AG10803 (cell line): Measurements from ENCODE around the gene OTULIN.

ENCODE experiments used
- DNase-seq: peaks from one replicate; pipeline ENCODE4 v3.0.0; 2010; ENCODE audit warnings: low read depth
- H3K4me3 ChIP-seq: 2 replicates; pipeline ENCODE4 v1.5.1; 2011; ENCODE audit warnings: mild to moderate bottlenecking, low read length, control low read depth
- TF ChIP-seq, protein P1 (sequence below): conservative IDR thresholded peaks from 2 replicates; pipeline ENCODE4 v1.5.1; 2011; ENCODE audit warnings: mild to moderate bottlenecking, low read length, control low read depth, inconsistent platforms

The OTULIN gene

DNA sequence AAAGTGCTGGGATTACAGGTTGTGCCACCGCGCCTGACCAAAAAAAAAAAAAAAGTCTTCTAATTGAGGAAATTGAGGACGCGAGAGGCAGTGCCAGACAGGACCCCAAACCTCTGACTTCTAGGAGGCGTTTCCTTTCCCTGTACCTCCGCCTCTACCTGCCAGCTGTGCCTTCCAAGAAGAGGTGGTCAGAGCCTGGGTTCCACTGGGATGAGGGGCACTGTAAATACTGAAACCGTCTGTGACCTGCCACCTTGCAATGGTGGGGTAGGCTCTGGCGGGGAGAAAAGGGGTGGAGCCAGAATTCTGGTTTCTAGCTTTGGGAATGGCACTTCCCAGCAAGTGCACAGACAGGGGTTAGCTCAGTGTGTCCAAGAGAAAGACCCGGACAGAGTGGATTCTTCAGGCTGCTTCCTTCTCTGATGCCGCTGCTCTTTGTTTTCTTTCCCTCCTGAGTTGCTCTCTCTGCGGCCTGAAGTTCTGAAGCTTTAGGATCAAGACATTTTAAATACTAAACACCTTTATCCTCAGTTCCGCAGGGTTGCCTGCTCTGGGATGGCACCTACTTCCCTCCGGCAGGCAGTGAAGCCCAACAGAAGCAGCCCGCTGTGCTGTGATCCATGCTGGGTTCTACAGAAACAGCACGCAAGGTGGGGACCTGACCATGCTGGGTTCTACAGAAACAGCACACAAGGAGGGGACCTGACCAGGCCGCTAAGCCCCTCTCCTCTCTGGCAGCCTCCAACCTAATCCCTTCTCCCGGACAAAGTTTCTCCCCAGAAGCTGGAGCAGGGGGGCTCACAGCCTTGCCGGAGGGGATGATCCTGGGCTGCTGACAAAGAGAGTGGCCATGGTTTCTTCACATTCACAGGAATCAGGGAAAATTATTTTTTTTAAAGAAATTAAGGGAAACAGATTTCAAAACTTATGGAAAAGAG lies 65.2 kb downstream of the OTULIN start:
- H3K4me3 ChIP-seq = no peak overlapping the region
- no peak for DNase-seq
- TF ChIP-seq, protein P1, sequence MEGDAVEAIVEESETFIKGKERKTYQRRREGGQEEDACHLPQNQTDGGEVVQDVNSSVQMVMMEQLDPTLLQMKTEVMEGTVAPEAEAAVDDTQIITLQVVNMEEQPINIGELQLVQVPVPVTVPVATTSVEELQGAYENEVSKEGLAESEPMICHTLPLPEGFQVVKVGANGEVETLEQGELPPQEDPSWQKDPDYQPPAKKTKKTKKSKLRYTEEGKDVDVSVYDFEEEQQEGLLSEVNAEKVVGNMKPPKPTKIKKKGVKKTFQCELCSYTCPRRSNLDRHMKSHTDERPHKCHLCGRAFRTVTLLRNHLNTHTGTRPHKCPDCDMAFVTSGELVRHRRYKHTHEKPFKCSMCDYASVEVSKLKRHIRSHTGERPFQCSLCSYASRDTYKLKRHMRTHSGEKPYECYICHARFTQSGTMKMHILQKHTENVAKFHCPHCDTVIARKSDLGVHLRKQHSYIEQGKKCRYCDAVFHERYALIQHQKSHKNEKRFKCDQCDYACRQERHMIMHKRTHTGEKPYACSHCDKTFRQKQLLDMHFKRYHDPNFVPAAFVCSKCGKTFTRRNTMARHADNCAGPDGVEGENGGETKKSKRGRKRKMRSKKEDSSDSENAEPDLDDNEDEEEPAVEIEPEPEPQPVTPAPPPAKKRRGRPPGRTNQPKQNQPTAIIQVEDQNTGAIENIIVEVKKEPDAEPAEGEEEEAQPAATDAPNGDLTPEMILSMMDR = no peak

DNA sequence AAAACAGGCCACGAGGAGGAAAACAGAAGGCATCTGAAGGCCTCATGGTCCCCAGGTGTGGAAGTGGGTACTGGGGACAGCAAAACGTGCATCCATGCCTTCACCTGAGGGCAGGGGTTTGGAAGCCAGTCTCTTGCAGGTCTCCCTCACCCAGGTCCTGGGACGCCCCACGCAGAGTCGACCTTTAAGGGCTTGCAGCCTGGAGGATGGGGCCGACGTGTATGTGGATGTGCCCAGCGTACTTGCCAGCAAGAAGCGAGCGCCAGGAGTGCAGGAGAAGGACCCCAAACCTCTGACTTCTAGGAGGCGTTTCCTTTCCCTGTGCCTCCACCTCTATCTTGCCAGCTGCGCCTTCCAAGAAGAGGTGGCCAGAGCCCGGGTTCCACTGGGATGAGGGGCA lies 65.9 kb downstream of the OTULIN start:
- no peak for DNase-seq
- H3K4me3 ChIP-seq = no peak overlapping the region
- TF ChIP-seq, protein P1 = no peak

- DNase-seq = no peak
- H3K4me3 ChIP-seq = no peak overlapping the region
- TF ChIP-seq, protein P1 = no peak
Observed at GRCh38 chr5:14730881-14731280, 66.4 kb downstream of the OTULIN start.

GRCh38 chr5:14732991-14733390 lies 68.5 kb downstream of the OTULIN start:
- DNase-seq = no peak
- TF ChIP-seq, protein P1 = no peak
- H3K4me3 ChIP-seq = no peak overlapping the region

GRCh38 chr5:14733661-14734060 lies 69.1 kb downstream of the OTULIN start:
- H3K4me3 ChIP-seq = no peak overlapping the region
- TF ChIP-seq, protein P1 = no peak
- DNase-seq = no peak

- no peak overlapping the region for H3K4me3 ChIP-seq
- TF ChIP-seq, protein P1 = no peak
- DNase-seq = no peak
Observed at GRCh38 chr5:14734396-14734795, 69.9 kb downstream of the OTULIN start.

DNA sequence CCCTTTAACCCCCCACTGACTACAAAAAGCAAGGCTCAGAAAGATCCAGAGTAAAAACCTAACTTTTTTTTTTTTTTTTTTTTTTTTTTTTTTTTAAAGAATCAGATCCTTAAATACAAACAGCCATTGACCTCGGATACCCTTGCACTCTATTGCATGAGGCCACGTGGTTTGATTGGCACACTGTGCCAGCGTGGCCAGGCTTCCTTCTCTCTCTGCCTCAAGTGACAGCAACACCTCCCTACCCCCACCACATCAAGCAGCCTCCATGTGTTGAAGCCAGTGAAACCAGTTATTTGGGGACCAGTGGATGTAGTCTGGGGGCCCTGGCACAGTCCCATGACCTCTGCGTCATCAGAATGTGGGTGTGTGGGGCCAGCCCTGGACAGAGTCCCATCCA lies 71.4 kb downstream of the OTULIN start:
- DNase-seq = no peak
- TF ChIP-seq, protein P1 = no peak
- no peak overlapping the region for H3K4me3 ChIP-seq
